HepG2 (cell line): ENCODE results near the gene CPEB4. TPM values are rescaled to one million over a fixed set of nuclear protein-coding genes. Genes with fewer than 3 reads are reported as not detected.

Experiments used
- ATAC-seq: fragments of 200-7000 bp; cut with Tn5 transposase; 3 replicates; pipeline ENCODE4 v1.9.1; 2020; ENCODE audit warnings: mild to moderate bottlenecking, moderate library complexity
- BruUV-seq: library from RNA; stranded (reverse); fragments of 400-500 nt; replicated peaks from 2 replicates; lab custom pipeline; 2021; lab: Mats Ljungman, UMichigan
- CTCF ChIA-PET: fragments of 300-600 bp; formaldehyde crosslinking; extraction: SDS; loops from one replicate; lab custom pipeline; 2021; ENCODE audit warnings: low total read pairs, inconsistent platforms, low intra/inter-chr PET ratio; lab: Yijun Ruan, JAX
- POLR2A ChIA-PET: fragments of 350-600 bp; sonication (Branson Sonifier 250); formaldehyde crosslinking; loops from one replicate; lab custom pipeline; 2020; ENCODE audit warnings: antibody characterized with exemption, inconsistent platforms; lab: Yijun Ruan, JAX
- DNase-seq: peaks from one replicate; pipeline ENCODE4 v3.0.0-alpha.2; 2015; ENCODE audit warnings: low spot score
- FAIRE-seq: peaks from 3 replicates; lab custom pipeline; 2011; peaks lifted over from hg19 to GRCh38; lab: Jason Lieb, UNC
- H2AFZ ChIP-seq: one replicate; pipeline ENCODE4 v1.6.1; 2011; ENCODE audit warnings: low read length, inconsistent platforms
- H3K27ac ChIP-seq: fragments of 300-600 bp; 3 replicates; pipeline ENCODE4 v1.8.0; 2011; ENCODE audit warnings: mixed run types, mild to moderate bottlenecking, mixed read lengths, low read length, inconsistent platforms; ENCODE audit not compliant: insufficient read depth; ENCODE audit errors: extremely low read length
- H3K27me3 ChIP-seq, 2 experiments: fragments of 200-600 bp in 1 of 2; 2 replicates in 1 of 2; 3 replicates in 1 of 2; pipeline versions ENCODE4 v1.6.0 to v1.8.0; 2011; ENCODE audit warnings: low read length in 2 of 2, mild to moderate bottlenecking in 2 of 2, moderate library complexity in 2 of 2, inconsistent platforms in 1 of 2; ENCODE audit not compliant: insufficient read depth in 2 of 2, control insufficient read depth in 1 of 2
- H3K36me3 ChIP-seq, 2 experiments: fragments of 200-600 bp in 1 of 2; replicated peaks in 1 of 2; 2 replicates in 1 of 2; 3 replicates in 1 of 2; pipeline versions ENCODE4 v1.5.1 to v1.8.0; 2011; ENCODE audit warnings: low read length in 2 of 2, inconsistent platforms in 1 of 2; ENCODE audit not compliant: insufficient read depth in 2 of 2, control insufficient read depth in 1 of 2
- H3K4me1 ChIP-seq: 2 replicates; pipeline ENCODE4 v1.5.1; 2012; ENCODE audit warnings: low read length, inconsistent platforms; ENCODE audit not compliant: insufficient read depth
- H3K4me2 ChIP-seq: 2 replicates; pipeline ENCODE4 v1.6.0; 2011; ENCODE audit warnings: low read depth, low read length, inconsistent platforms
- H3K4me3 ChIP-seq, 3 experiments: fragments of 200-600 bp in 1 of 3; sonication (generic), shearing (Covaris generic) in 1 of 3; replicated peaks in 1 of 3; 2 replicates each; pipeline ENCODE4 v1.5.1; 2011 to 2016; ENCODE audit warnings: low read length in 3 of 3, inconsistent platforms in 2 of 3, low read depth in 2 of 3, mild to moderate bottlenecking in 2 of 3, control low read depth in 1 of 3, mixed read lengths in 1 of 3; ENCODE audit not compliant: insufficient read depth in 1 of 3
- H3K79me2 ChIP-seq: one replicate; pipeline ENCODE4 v1.6.1; 2011; ENCODE audit warnings: low read length, inconsistent platforms; ENCODE audit not compliant: insufficient read depth
- H3K9ac ChIP-seq: 2 replicates; pipeline ENCODE4 v1.6.0; 2011; ENCODE audit warnings: mild to moderate bottlenecking, low read depth, low read length, inconsistent platforms; ENCODE audit not compliant: insufficient read depth
- H3K9me3 ChIP-seq: 2 replicates; pipeline ENCODE4 v1.5.1; 2012; ENCODE audit warnings: mild to moderate bottlenecking, low read length
- H4K20me1 ChIP-seq: 2 replicates; pipeline ENCODE4 v1.6.0; 2011; ENCODE audit warnings: inconsistent platforms, mild to moderate bottlenecking, low read length, moderate library complexity; ENCODE audit not compliant: insufficient read depth
- FOXA1 ChIP-seq, 2 experiments: fragments of 450-650 bp in 1 of 2; sonication (generic) in 1 of 2; formaldehyde crosslinking in 1 of 2; IDR thresholded peaks; 2 replicates each; pipeline versions ENCODE4 v1.4.0 to v1.6.1; 2016 to 2020; ENCODE audit warnings: missing genetic modification reagents in 1 of 2
- FOXC1 ChIP-seq: sonication (generic); formaldehyde crosslinking; IDR thresholded peaks from 2 replicates; pipeline ENCODE4 v1.8.0; 2022; ENCODE audit warnings: mild to moderate bottlenecking, missing genetic modification reagents, borderline replicate concordance
- HCFC1 ChIP-seq: fragments of 150-350 bp; IDR thresholded peaks from 2 replicates; pipeline ENCODE4 v1.6.1; 2014; ENCODE audit warnings: low read depth, low read length
- NONO ChIP-seq, 2 experiments: fragments of 450-650 bp in 1 of 2; sonication (generic) in 1 of 2; formaldehyde crosslinking in 1 of 2; IDR thresholded peaks in 1 of 2; conservative IDR thresholded peaks in 1 of 2; 2 replicates each; pipeline versions ENCODE4 v1.6.1 to v1.8.0; 2017 to 2022; ENCODE audit warnings: mild to moderate bottlenecking in 1 of 2, missing genetic modification reagents in 1 of 2, moderate library complexity in 1 of 2
- RNF2 ChIP-seq: fragments of 450-650 bp; conservative IDR thresholded peaks from 2 replicates; pipeline ENCODE4 v1.6.1; 2016; ENCODE audit warnings: low read depth
- SMYD3 ChIP-seq: sonication (generic); formaldehyde crosslinking; IDR thresholded peaks from 2 replicates; pipeline ENCODE4 v1.8.1; 2023; ENCODE audit warnings: mild to moderate bottlenecking, missing genetic modification reagents
- U2AF1 ChIP-seq: fragments of 200-400 bp; formaldehyde crosslinking; optimal IDR thresholded peaks from 2 replicates; pipeline ENCODE3; 2017; ENCODE audit warnings: mild to moderate bottlenecking, low read depth, low read length
- ZBTB42 ChIP-seq: sonication (generic); formaldehyde crosslinking; IDR thresholded peaks from 2 replicates; pipeline ENCODE4 v1.5.0; 2020; ENCODE audit warnings: mild to moderate bottlenecking, missing genetic modification reagents
- ZNF382 ChIP-seq: sonication (generic); formaldehyde crosslinking; IDR thresholded peaks from 2 replicates; pipeline ENCODE4 v1.5.0; 2020; ENCODE audit warnings: missing genetic modification reagents, mild to moderate bottlenecking, borderline replicate concordance
- ZNF580 ChIP-seq: IDR thresholded peaks from 2 replicates; pipeline ENCODE4 v1.6.1; 2016; ENCODE audit warnings: low read depth, borderline replicate concordance
- ZNF766 ChIP-seq: sonication (generic); formaldehyde crosslinking; IDR thresholded peaks from 2 replicates; pipeline ENCODE4 v1.5.0; 2020; ENCODE audit warnings: missing genetic modification reagents, borderline replicate concordance
- WGBS: methylation state at CpG from one replicate; pipeline ENCODE4 v1.1.6; 2017; ENCODE audit warnings: low lambda C conversion rate; 5-methylcytosine and 5-hydroxymethylcytosine counted together
- in situ Hi-C: cut with HindIII; loops from 2 replicates; pipeline ENCODE4 v1.10.0; 2017; ENCODE audit warnings: low pct_unique_long_range_greater_than_20kb; ENCODE audit not compliant: extremely low pct_ligation_motif_present
- intact Hi-C: fragments of 100-400 bp; cut with micrococcal nuclease; formaldehyde crosslinking; loops from one replicate; pipeline ENCODE4 v1.10.0; 2022; ENCODE audit not compliant: unreplicated experiment
- polyA plus RNA-seq, 8 experiments: library from polyadenylated mRNA; depleted of rRNA in 3 of 8; stranded (reverse) in 7 of 8; unstranded in 1 of 8; fragments of >200 nt; fragmentation: Illumina TruSeq in 4 of 8; extraction: Trizol in 4 of 8; gene quantifications; 2 replicates each; pipeline versions ENCODE4 v1.2.1 to v1.2.3, GENCODE V29; 2011 to 2016; ENCODE audit warnings: low read depth in 4 of 8, missing spikeins in 1 of 8, mixed read lengths in 1 of 8; ENCODE audit not compliant: insufficient read depth in 1 of 8
- total RNA-seq, 5 experiments: library from RNA; depleted of rRNA; stranded (reverse); fragments of >200 nt; fragmentation: Illumina TruSeq; extraction: Trizol; gene quantifications; 2 replicates each; pipeline ENCODE4 v1.2.3, GENCODE V29; 2016; ENCODE audit warnings: low read depth in 1 of 5

The CPEB4 gene
- total and polyA plus RNA-seq, 2 of the 13 experiments (the other 11 are each of a cell fraction or from before 2014, with no cell fraction given) = 7.7 to 26.7 TPM

DNA sequence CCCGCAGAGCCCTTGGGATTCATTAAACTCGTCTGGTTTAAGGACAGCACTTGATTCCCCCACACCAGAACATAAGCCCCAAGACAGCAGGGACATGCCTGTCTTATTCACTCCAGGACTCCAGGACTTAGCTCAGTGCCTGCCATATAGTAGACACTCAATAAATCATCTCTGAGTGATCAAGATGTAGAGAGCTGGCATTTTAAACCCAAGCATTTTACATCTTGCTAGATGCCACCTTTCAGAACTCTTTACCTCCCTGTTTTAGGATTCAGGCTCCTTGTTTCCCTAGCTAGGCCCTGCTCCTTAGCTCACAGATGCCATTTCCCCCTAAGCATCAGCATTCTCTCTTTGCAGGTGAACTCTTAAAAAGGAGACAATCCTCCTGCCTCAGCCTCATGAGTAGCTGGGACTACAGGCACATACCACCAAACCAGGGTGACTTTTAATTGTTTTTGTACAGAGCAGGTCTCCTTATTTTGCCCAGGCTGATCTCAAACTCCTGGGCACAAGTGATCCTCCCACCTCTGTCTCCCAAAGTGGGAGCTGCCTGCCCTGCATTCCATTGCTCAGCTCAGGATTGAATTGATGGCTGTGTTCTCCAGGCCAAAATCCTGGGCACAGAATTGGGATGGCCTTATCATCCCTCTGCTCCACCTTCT, 32.0 kb upstream of the CPEB4 start:
- ATAC-seq (no peak), DNase-seq (no peak), FAIRE-seq (no peak)
- H3K36me3 ChIP-seq = no peaks in the 10 kb centered on the region
- intact Hi-C loops = no loop called here
- no peak overlapping the region for H3K9ac ChIP-seq
- H3K4me3 ChIP-seq = no peak overlapping the region
- H3K79me2 ChIP-seq = no peaks in the 10 kb centered on the region
- no peak overlapping the region for H2AFZ ChIP-seq
- no peak for TF ChIP-seq ZNF382
- TF ChIP-seq FOXA1 (IDR thresholded peaks at IDR 0.05) = no peak
- TF ChIP-seq FOXA1 (CRISPR knock-in tag; IDR thresholded peaks at IDR 0.05) = no peak
- no peak for TF ChIP-seq ZNF766 (CRISPR knock-in tag)
- TF ChIP-seq FOXC1 (CRISPR knock-in tag) = no peak
- no peak for TF ChIP-seq RNF2
- TF ChIP-seq ZBTB42 (CRISPR knock-in tag) = no peak
- TF ChIP-seq ZNF580 (CRISPR knock-in tag) = no peak
- TF ChIP-seq U2AF1 = no peak
- TF ChIP-seq HCFC1 = no peak
- TF ChIP-seq SMYD3 (CRISPR knock-in tag) = no peak
- no peak for TF ChIP-seq NONO (IDR thresholded peaks at IDR 0.05)
- no peak for TF ChIP-seq NONO (CRISPR knock-in tag; conservative IDR thresholded peaks at IDR 0.05)
- H3K27me3 ChIP-seq = no peaks in the 10 kb centered on the region; a peak in 2 of 5 replicates
- no peak overlapping the region for H3K27ac ChIP-seq
- WGBS = 31% methylated on average over 2 of the region's 2 CpGs
- in situ Hi-C loops = no loop called here
- peaks cover 62% of the 10 kb centered on the region for H3K4me1 ChIP-seq
- H3K9me3 ChIP-seq = no peaks in the 10 kb centered on the region
- H4K20me1 ChIP-seq = no peaks in the 10 kb centered on the region
- ChIA-PET POLR2A (interaction anchor here (1.4 kb wide), 1 partner anchor 8 kb away, joined by 4 read pairs; no protein-coding TSS in a partner anchor), CTCF (no interaction called here)
- no peak overlapping the region for H3K4me2 ChIP-seq
- no TSS peak for BruUV-seq
